ENCODE data around the gene SYVN1. TPM values are rescaled to one million over a fixed set of nuclear protein-coding genes. Genes with fewer than 3 reads are reported as not detected.
A peak's percentile ranks its signal among the peaks of the same experiment; 100 is the strongest.
"Not testable (repeated sequence)": the region's sequence is repeated elsewhere in the genome, so short reads cannot be mapped to it uniquely, and the experiment has no call there.

SYVN1 gene
- total and polyA plus RNA-seq, 12 donors = 22.2 to 34.0 (median 26.1) TPM

- Histone ChIP-seq H3K4me1 (peaks cover 6 to 28% (median 21%) of the 10 kb centered on the region in 9 donors), H3K27me3 (no peaks in the 10 kb centered on the region), H3K36me3 (peaks cover 0 to 39% (median 9%) of the 10 kb centered on the region in 9 donors), H3K4me3 (peak within 1 kb of the TSS; percentile 72 to 99 (median 88)), H3K27ac (peak within 1 kb of the TSS; percentile 91 to 99 (median 95)), H3K9me3 (no peaks in the 10 kb centered on the region)
- WGBS, 2 donors = 0 to 1% methylated on average over 41 to 42 of the region's 43 CpGs
- peak; percentile 82 to 85 for DNase-seq
- TF ChIP-seq CTCF (IDR thresholded peaks at IDR 0.05) = no peak
- intact Hi-C loops (cut with DNase I) = loop anchor here in 5 of 10 donors (1.0 to 10.0 kb wide), 8 partner anchors 34 to 157 kb away; partner anchors contain the start of genes TM7SF2 (in 2 of the 5), SNX15 (in 1 of the 5), SYVN1 (in 1 of the 5) and ZNHIT2 (in 1 of the 5)
- peak; percentile 75 to 86 (median 84) for ATAC-seq
Measured at GRCh38 chr11:65181569-65182257, 47.4 kb upstream of the SYVN1 start, which contains the start of gene CAPN1. CAPN1 (plus strand) TSS chr11:65181928; CDS start chr11:65182702, 774 bp downstream.

GRCh38 chr11:65180877-65181568, 46.7 kb upstream of the SYVN1 start:
- 0 to 1% methylated on average over 45 to 60 of the region's 60 CpGs for WGBS, 2 donors
- peak in 7 of 9 donors; percentile 2 to 57 (median 51) for TF ChIP-seq CTCF (IDR thresholded peaks at IDR 0.05)
- peak overlapping the region; percentile 91 to 99 (median 95) for H3K27ac ChIP-seq
- DNase-seq = peak; percentile 55 to 69
- peaks cover 6 to 28% (median 21%) of the 10 kb centered on the region in 9 donors for H3K4me1 ChIP-seq
- ATAC-seq = peak; percentile 36 to 70 (median 61)
- H3K4me3 ChIP-seq = peak overlapping the region; percentile 72 to 99 (median 88)
- no peaks in the 10 kb centered on the region for H3K9me3 ChIP-seq
- intact Hi-C loops (cut with DNase I) = loop anchor here in 5 of 10 donors (1.0 to 10.0 kb wide), 8 partner anchors 34 to 156 kb away; partner anchors contain the start of genes TM7SF2 (in 2 of the 5), SNX15 (in 1 of the 5), SYVN1 (in 1 of the 5) and ZNHIT2 (in 1 of the 5)
- H3K36me3 ChIP-seq = peaks cover 0 to 32% (median 6%) of the 10 kb centered on the region in 9 donors
- H3K27me3 ChIP-seq = no peaks in the 10 kb centered on the region

- H3K4me3 ChIP-seq; ATAC-seq; H3K27me3 ChIP-seq; H3K4me1 ChIP-seq; H3K36me3 ChIP-seq; intact Hi-C loops (cut with DNase I); H3K27ac ChIP-seq; H3K9me3 ChIP-seq; DNase-seq: not testable (repeated sequence)
- 64 to 69% methylated on average over 2 of the region's 2 CpGs for WGBS, 2 donors
Measured at GRCh38 chr11:65174571-65175010, 40.3 kb upstream of the SYVN1 start.

GRCh38 chr11:65172600-65172999, 38.3 kb upstream of the SYVN1 start:
- H3K4me3 ChIP-seq = no peak overlapping the region
- intact Hi-C loops (cut with DNase I) = loop anchor here in 1 of 10 donors (2.0 kb wide), 1 partner anchor 72 kb away; no protein-coding TSS in a partner anchor
- no peak for TF ChIP-seq CTCF (IDR thresholded peaks at IDR 0.05)
- WGBS, 2 donors = 74 to 77% methylated on average over 10 of the region's 10 CpGs
- H3K27me3 ChIP-seq = no peaks in the 10 kb centered on the region
- H3K36me3 ChIP-seq = peaks cover 0 to 2% (median 0%) of the 10 kb centered on the region in 9 donors
- ATAC-seq = peak in 2 of 8 donors; percentile 33 to 61
- DNase-seq = no peak
- no peak overlapping the region for H3K27ac ChIP-seq
- H3K4me1 ChIP-seq = peaks cover 0 to 6% (median 0%) of the 10 kb centered on the region in 9 donors
- H3K9me3 ChIP-seq = no peaks in the 10 kb centered on the region

All from heart right ventricle (tissue), 16 donors.